Parathyroid adenoma (tissue), 2 donors: ENCODE results near the gene LTBP2.

Experiments
- H2AFZ ChIP-seq: fragments of 300-600 bp; sonication (generic); one replicate; pipeline ENCODE4 v1.7.0; 2017; ENCODE audit warnings: antibody characterized with exemption, mild to moderate bottlenecking
- H3K27ac ChIP-seq: fragments of 300-600 bp; sonication (generic); one replicate; pipeline ENCODE4 v1.7.0; 2017
- H3K27me3 ChIP-seq: fragments of 300-600 bp; sonication (generic); one replicate; pipeline ENCODE4 v1.7.0; 2017; ENCODE audit warnings: low read length; ENCODE audit not compliant: control insufficient read depth, insufficient read depth
- H3K36me3 ChIP-seq: fragments of 300-600 bp; sonication (generic); one replicate; pipeline ENCODE4 v1.7.0; 2017; ENCODE audit warnings: low read length; ENCODE audit not compliant: control insufficient read depth, insufficient read depth
- H3K4me1 ChIP-seq: fragments of 300-600 bp; sonication (generic); one replicate; pipeline ENCODE4 v1.7.0; 2017; ENCODE audit warnings: control low read depth
- H3K4me2 ChIP-seq: fragments of 300-600 bp; sonication (generic); one replicate; pipeline ENCODE4 v1.7.0; 2017; ENCODE audit warnings: low read length
- H3K4me3 ChIP-seq: fragments of 300-600 bp; sonication (generic); one replicate; pipeline ENCODE4 v1.7.0; 2017; ENCODE audit warnings: low read depth, low read length
- H3K79me2 ChIP-seq: fragments of 300-600 bp; sonication (generic); one replicate; pipeline ENCODE4 v1.7.0; 2017; ENCODE audit warnings: control low read depth
- H3K9ac ChIP-seq: fragments of 300-600 bp; sonication (generic); one replicate; pipeline ENCODE4 v1.7.0; 2017; ENCODE audit warnings: mild to moderate bottlenecking
- H3K9me3 ChIP-seq: fragments of 300-600 bp; sonication (generic); one replicate; pipeline ENCODE4 v1.7.0; 2017; ENCODE audit warnings: low read length; ENCODE audit not compliant: control insufficient read depth
- CTCF ChIP-seq: fragments of 300-600 bp; sonication (generic); IDR thresholded peaks from one replicate; pipeline ENCODE4 v1.7.0; 2017; ENCODE audit warnings: antibody characterized with exemption, mild to moderate bottlenecking
- donor health status: primary hyperparathyroidism.

LTBP2 gene

GRCh38 chr14:74469548-74470518 is 142.2 kb downstream of the LTBP2 start:
- Histone ChIP-seq H3K9me3 (no peaks in the 10 kb centered on the region), H3K36me3 (no peaks in the 10 kb centered on the region), H3K9ac (no peak overlapping the region), H3K4me2 (no peak overlapping the region), H2AFZ (no peak overlapping the region), H3K4me3 (no peak overlapping the region), H3K27me3 (no peaks in the 10 kb centered on the region), H3K27ac (no peak overlapping the region), H3K4me1 (no peaks in the 10 kb centered on the region), H3K79me2 (no peaks in the 10 kb centered on the region)
- TF ChIP-seq CTCF: no peak

GRCh38 chr14:74468513-74468912 is 143.5 kb downstream of the LTBP2 start:
- no peaks in the 10 kb centered on the region for H3K27me3 ChIP-seq
- no peak overlapping the region for H3K27ac ChIP-seq
- H3K79me2 ChIP-seq: no peaks in the 10 kb centered on the region
- no peaks in the 10 kb centered on the region for H3K4me1 ChIP-seq
- no peaks in the 10 kb centered on the region for H3K9me3 ChIP-seq
- H3K36me3 ChIP-seq: no peaks in the 10 kb centered on the region
- no peak overlapping the region for H2AFZ ChIP-seq
- H3K4me3 ChIP-seq: no peak overlapping the region
- no peak overlapping the region for H3K9ac ChIP-seq
- no peak overlapping the region for H3K4me2 ChIP-seq
- no peak for TF ChIP-seq CTCF

- H3K4me1 ChIP-seq: no peaks in the 10 kb centered on the region
- no peak overlapping the region for H3K27ac ChIP-seq
- no peaks in the 10 kb centered on the region for H3K27me3 ChIP-seq
- no peak overlapping the region for H3K9ac ChIP-seq
- H3K4me2 ChIP-seq: no peak overlapping the region
- no peak overlapping the region for H2AFZ ChIP-seq
- H3K4me3 ChIP-seq: no peak overlapping the region
- no peaks in the 10 kb centered on the region for H3K79me2 ChIP-seq
- TF ChIP-seq CTCF: no peak
- no peaks in the 10 kb centered on the region for H3K36me3 ChIP-seq
- no peaks in the 10 kb centered on the region for H3K9me3 ChIP-seq
These were observed 146.7 kb downstream of the LTBP2 start for GRCh38 chr14:74465335-74465734.

GRCh38 chr14:74464785-74465184 is 147.3 kb downstream of the LTBP2 start:
- no peak overlapping the region for H3K4me3 ChIP-seq
- H3K4me1 ChIP-seq: no peaks in the 10 kb centered on the region
- no peaks in the 10 kb centered on the region for H3K27me3 ChIP-seq
- no peak overlapping the region for H2AFZ ChIP-seq
- H3K36me3 ChIP-seq: no peaks in the 10 kb centered on the region
- H3K9me3 ChIP-seq: no peaks in the 10 kb centered on the region
- no peak for TF ChIP-seq CTCF
- H3K4me2 ChIP-seq: no peak overlapping the region
- no peaks in the 10 kb centered on the region for H3K79me2 ChIP-seq
- H3K27ac ChIP-seq: no peak overlapping the region
- H3K9ac ChIP-seq: no peak overlapping the region

- no peak overlapping the region for H3K27ac ChIP-seq
- TF ChIP-seq CTCF: no peak
These were observed 148.3 kb downstream of the LTBP2 start for GRCh38 chr14:74463697-74464096.

More at GRCh38 chr14:74463697-74464096, 148.3 kb downstream of the LTBP2 start:
- Histone ChIP-seq H2AFZ (no peak overlapping the region), H3K79me2 (no peaks in the 10 kb centered on the region), H3K36me3 (no peaks in the 10 kb centered on the region), H3K9ac (no peak overlapping the region), H3K9me3 (no peaks in the 10 kb centered on the region), H3K4me1 (no peaks in the 10 kb centered on the region), H3K4me3 (no peak overlapping the region), H3K4me2 (no peak overlapping the region), H3K27me3 (no peaks in the 10 kb centered on the region)
